HepG2 (cell line): Measurements from ENCODE around the gene FAM174C.

ENCODE experiments used
- CCDC6 ChIP-seq: sonication (generic); formaldehyde crosslinking; IDR thresholded peaks from 2 replicates; pipeline ENCODE4 v1.8.1; 2022; ENCODE audit warnings: mild to moderate bottlenecking, missing genetic modification reagents, moderate library complexity
- GTF2F1 ChIP-seq: fragments of 150-350 bp; IDR thresholded peaks from 2 replicates; pipeline ENCODE4 v1.6.1; 2014; ENCODE audit warnings: low read length
- NCOR1 ChIP-seq: fragments of 200-600 bp; sonication (generic); IDR thresholded peaks from 2 replicates; pipeline ENCODE4 v1.7.0; 2017; ENCODE audit warnings: antibody characterized with exemption, low read length, borderline replicate concordance
- PHF21A ChIP-seq: sonication (generic); formaldehyde crosslinking; IDR thresholded peaks from 2 replicates; pipeline ENCODE4 v1.5.0; 2020; ENCODE audit warnings: mild to moderate bottlenecking, missing genetic modification reagents
- SMAD1 ChIP-seq: sonication (generic); formaldehyde crosslinking; IDR thresholded peaks from 2 replicates; pipeline ENCODE4 v1.4.0; 2020; ENCODE audit warnings: missing genetic modification reagents, low read depth, mild to moderate bottlenecking, borderline replicate concordance
- ZNF543 ChIP-seq: sonication (generic); formaldehyde crosslinking; IDR thresholded peaks from 2 replicates; pipeline ENCODE4 v1.4.0; 2020; ENCODE audit warnings: mild to moderate bottlenecking, missing genetic modification reagents
- ZSCAN25 ChIP-seq: sonication (generic); formaldehyde crosslinking; IDR thresholded peaks from 2 replicates; pipeline ENCODE4 v1.8.0; 2022; ENCODE audit warnings: mild to moderate bottlenecking, missing genetic modification reagents

DNA sequence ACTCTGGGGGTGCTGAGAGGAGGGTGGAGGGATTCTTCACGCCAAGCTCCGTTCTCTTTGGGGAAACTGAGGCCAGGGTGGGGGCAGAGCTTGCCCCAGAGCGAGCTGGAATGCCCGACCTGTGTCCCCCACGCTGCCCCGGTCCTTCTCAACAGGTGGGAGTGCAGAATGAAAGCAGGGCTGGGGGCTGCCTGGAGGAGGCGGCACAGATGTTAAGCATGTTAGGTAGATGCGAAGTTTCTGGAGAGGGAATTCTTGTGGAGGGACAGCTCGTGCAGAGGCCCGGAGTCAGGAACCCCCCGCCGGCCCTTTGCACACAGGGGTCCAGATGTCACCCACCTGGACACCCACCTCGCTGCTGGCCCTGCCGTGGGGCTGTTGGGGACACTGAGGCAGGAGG, 19.4 kb downstream of the FAM174C start:
- TF ChIP-seq CCDC6 (no peak), NCOR1 (no peak), GTF2F1 (no peak), ZSCAN25 (CRISPR knock-in tag) (no peak), PHF21A (CRISPR knock-in tag) (no peak), ZNF543 (no peak), SMAD1 (no peak)
